Mononuclear cell (primary cell): Measurements from ENCODE around the gene CCDC6. TPM values are rescaled to one million over a fixed set of nuclear protein-coding genes. Genes with fewer than 3 reads are reported as not detected.
"Not testable (repeated sequence)": the region's sequence is repeated elsewhere in the genome, so short reads cannot be mapped to it uniquely, and the experiment has no call there.

Experiments used
- H3K27me3 ChIP-seq: 2 replicates; pipeline ENCODE4 v1.6.0; 2011; ENCODE audit warnings: low read length, control low read depth; ENCODE audit not compliant: insufficient read depth
- H3K4me1 ChIP-seq: 2 replicates; pipeline ENCODE4 v1.5.1; 2011; ENCODE audit warnings: mild to moderate bottlenecking, low read length, control low read depth; ENCODE audit not compliant: insufficient read depth
- H3K4me3 ChIP-seq: 2 replicates; pipeline ENCODE4 v1.5.1; 2011; ENCODE audit warnings: mild to moderate bottlenecking, low read length, moderate library complexity
- H3K9me3 ChIP-seq: 2 replicates; pipeline ENCODE4 v1.5.1; 2011; ENCODE audit warnings: low read depth, mild to moderate bottlenecking, control low read depth, low read length
- total RNA-seq: library from RNA; depleted of rRNA; stranded (reverse); fragments of >200 nt; gene quantifications from one replicate; pipeline ENCODE4 v1.2.3, GENCODE V29; 2012

Gene CCDC6
- total RNA-seq, 1 donor, result 32.0 TPM

GRCh38 chr10:59880019-59880717 lies 26.2 kb downstream of the CCDC6 start:
- Histone ChIP-seq H3K27me3 (no peaks in the 10 kb centered on the region), H3K4me1 (peaks cover 41% of the 10 kb centered on the region), H3K4me3 (no peak overlapping the region), H3K9me3 (no peaks in the 10 kb centered on the region)

- no peaks in the 10 kb centered on the region for H3K27me3 ChIP-seq
- no peaks in the 10 kb centered on the region for H3K9me3 ChIP-seq
- H3K4me3 ChIP-seq, result no peak overlapping the region
- peaks cover 36% of the 10 kb centered on the region for H3K4me1 ChIP-seq
These were observed 26.9 kb downstream of the CCDC6 start for GRCh38 chr10:59879363-59879913.

DNA sequence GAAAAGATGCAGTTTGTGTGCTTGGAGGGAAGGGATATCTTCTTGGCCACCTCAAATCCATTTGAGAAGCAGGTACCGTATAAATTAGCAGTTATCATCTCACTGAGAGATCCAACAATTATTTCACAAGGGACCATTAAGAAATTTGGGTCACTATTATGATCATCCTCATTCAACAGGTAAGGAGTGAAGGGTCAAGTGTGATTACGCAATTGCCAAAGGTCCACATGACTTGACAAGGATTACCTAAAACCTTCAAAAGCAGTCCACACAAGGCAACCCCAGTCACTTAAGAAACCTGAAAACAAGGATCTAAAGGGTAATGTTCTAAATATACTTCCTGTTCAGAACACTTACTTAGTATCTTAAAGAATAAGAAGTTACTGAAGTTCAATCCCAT lies 27.4 kb downstream of the CCDC6 start:
- H3K9me3 ChIP-seq, result no peaks in the 10 kb centered on the region
- H3K27me3 ChIP-seq, result no peaks in the 10 kb centered on the region
- H3K4me3 ChIP-seq, result no peak overlapping the region
- peaks cover 35% of the 10 kb centered on the region for H3K4me1 ChIP-seq

DNA sequence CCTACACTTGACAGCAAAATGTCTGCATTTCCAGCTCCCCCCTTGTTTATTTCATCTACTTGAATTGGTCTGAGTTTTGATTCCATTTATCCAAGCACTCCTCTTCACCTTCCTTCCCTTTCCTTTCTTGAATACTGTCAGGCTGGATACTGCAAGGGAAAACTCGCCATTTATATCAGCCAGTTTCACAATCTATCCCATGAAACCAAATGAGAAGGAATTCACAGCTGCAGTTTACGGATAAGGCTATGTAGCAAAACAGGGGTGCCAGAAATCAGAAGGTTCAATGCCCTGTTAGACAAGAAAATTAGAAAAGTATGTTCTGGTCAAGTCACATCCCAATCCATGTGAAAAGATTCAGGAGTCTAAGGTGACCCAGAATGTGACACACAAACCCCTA lies 28.1 kb downstream of the CCDC6 start:
- Histone ChIP-seq H3K4me1 (peaks cover 38% of the 10 kb centered on the region), H3K4me3 (no peak overlapping the region), H3K9me3 (no peaks in the 10 kb centered on the region), H3K27me3 (no peaks in the 10 kb centered on the region)

DNA sequence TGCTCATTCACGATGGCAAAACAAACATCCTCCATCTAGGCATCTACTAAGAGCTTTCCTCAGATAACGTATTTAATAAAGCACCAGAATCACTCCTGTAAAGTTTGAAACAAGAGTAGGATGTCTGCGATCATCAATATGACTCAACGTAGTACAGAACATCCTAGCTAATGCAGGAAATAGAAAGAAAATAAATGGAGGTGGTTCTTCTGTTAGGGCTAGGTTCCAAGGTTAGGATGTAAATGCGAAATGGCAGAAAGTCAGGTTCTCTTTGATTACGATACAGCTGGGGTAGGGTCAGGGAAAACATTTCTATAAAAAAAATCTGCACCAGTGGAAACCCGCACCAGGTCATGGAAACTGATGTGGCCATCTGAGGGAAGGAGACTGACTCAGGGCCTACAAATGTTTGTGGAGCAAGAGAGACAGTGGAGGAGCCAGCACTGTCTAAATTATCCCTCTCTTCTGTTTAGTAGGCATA lies 29.1 kb downstream of the CCDC6 start:
- Histone ChIP-seq H3K9me3 (no peaks in the 10 kb centered on the region), H3K4me1 (peaks cover 47% of the 10 kb centered on the region), H3K27me3 (no peaks in the 10 kb centered on the region), H3K4me3 (no peak overlapping the region)

- no peaks in the 10 kb centered on the region for H3K9me3 ChIP-seq
- no peak overlapping the region for H3K4me3 ChIP-seq
- no peaks in the 10 kb centered on the region for H3K27me3 ChIP-seq
- H3K4me1 ChIP-seq, result peaks cover 49% of the 10 kb centered on the region
These were observed 29.7 kb downstream of the CCDC6 start for GRCh38 chr10:59876695-59877094.

- H3K4me3 ChIP-seq, result not testable (repeated sequence)
- peaks cover 45% of the 10 kb centered on the region for H3K4me1 ChIP-seq
These were observed 30.1 kb downstream of the CCDC6 start for GRCh38 chr10:59876208-59876607.

DNA sequence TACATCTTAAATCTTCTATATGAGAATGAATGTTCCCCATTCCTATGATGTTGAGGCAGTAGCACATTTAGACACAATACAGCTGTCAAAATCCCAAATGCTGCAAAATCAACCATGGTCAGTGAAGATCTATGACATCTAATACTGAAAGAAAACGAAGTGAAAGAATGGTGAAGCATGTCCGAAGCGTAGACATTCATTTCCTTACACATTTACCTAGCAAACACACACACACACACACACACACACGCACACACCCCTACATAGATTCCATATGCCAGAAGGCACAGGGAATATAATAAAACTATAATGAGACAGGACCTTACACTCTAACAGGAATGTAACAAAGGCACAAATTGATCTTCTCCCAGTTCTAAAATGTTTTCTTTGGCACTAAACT lies 32.5 kb downstream of the CCDC6 start:
- Histone ChIP-seq H3K27me3 (no peaks in the 10 kb centered on the region), H3K4me1 (peaks cover 25% of the 10 kb centered on the region), H3K9me3 (no peaks in the 10 kb centered on the region), H3K4me3 (no peak overlapping the region)

More at GRCh38 chr10:59876208-59876607, 30.1 kb downstream of the CCDC6 start:
- not testable (repeated sequence) for H3K9me3 ChIP-seq, H3K27me3 ChIP-seq

- Histone ChIP-seq H3K9me3 (no peaks in the 10 kb centered on the region), H3K4me1 (peaks cover 31% of the 10 kb centered on the region), H3K4me3 (no peak overlapping the region), H3K27me3 (no peaks in the 10 kb centered on the region)
These were observed 33.4 kb downstream of the CCDC6 start for GRCh38 chr10:59872892-59873463.

- no peak overlapping the region for H3K4me3 ChIP-seq
- peaks cover 40% of the 10 kb centered on the region for H3K4me1 ChIP-seq
- no peaks in the 10 kb centered on the region for H3K27me3 ChIP-seq
- no peaks in the 10 kb centered on the region for H3K9me3 ChIP-seq
These were observed 36.2 kb downstream of the CCDC6 start for GRCh38 chr10:59870152-59870551.

DNA sequence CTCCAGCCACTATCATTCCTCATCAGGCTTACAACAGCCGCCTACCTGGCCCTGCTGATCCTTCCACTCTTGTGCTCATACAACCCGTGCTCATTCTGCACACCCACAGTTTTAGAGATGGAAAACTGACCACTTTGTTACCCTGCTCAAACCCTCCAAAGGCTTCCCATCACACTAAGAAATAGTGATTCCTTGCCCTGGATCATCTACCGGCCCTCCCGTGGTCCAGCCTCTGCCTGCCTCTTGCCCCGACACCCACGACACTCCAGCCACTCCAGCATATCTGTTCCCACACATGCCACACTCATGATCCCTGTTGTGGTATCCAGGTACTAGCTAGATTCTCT lies 36.8 kb downstream of the CCDC6 start:
- no peak overlapping the region for H3K4me3 ChIP-seq
- peaks cover 42% of the 10 kb centered on the region for H3K4me1 ChIP-seq
- no peaks in the 10 kb centered on the region for H3K27me3 ChIP-seq
- no peaks in the 10 kb centered on the region for H3K9me3 ChIP-seq

DNA sequence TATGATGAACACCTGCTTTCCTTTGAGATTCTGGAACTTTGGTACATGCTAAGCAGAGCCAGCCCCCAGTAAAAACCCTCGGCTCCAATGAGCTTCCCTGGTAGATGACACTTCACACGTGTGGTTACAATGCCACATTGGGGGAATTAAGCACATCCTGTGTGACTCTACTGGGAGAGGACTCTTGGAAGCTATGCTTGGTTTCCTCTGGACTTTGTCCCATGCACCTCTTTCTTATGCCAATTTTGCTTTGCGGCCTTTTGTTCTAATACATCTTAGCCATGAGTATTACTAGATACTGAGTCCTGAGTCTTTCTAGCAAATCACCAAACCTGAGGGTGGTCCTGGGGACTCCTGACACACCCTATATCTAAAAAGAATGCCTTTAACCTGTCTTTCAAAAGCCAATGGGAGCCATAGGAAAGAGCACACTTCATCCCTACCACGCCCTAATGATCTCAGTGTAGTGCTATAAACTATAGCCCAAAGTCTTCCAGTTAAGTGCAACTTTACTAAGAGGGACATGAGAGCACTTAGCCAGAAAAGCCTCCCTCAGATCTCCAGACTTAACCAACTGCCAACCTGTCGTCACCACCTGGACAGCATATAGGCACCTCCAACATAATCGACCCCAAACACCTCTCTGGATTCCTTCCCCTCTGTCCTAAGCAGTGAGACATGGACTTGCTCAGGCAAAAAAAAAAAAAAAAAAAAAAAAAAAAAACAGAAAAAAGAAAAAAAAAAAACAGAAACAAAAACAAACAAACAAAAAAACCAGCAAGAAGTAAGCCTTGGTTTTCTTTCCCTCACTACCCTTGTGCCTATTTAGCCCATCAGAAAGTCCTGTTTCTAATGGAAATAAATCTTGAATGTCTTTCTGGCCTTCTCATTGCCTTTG lies 37.4 kb downstream of the CCDC6 start:
- no peak overlapping the region for H3K4me3 ChIP-seq
- H3K9me3 ChIP-seq, result no peaks in the 10 kb centered on the region
- no peaks in the 10 kb centered on the region for H3K27me3 ChIP-seq
- H3K4me1 ChIP-seq, result peaks cover 40% of the 10 kb centered on the region

- Histone ChIP-seq H3K9me3 (no peaks in the 10 kb centered on the region), H3K4me3 (no peak overlapping the region), H3K27me3 (no peaks in the 10 kb centered on the region), H3K4me1 (peaks cover 30% of the 10 kb centered on the region)
These were observed 38.8 kb downstream of the CCDC6 start for GRCh38 chr10:59867590-59867989.

- Histone ChIP-seq H3K27me3 (no peaks in the 10 kb centered on the region), H3K9me3 (no peaks in the 10 kb centered on the region), H3K4me1 (peaks cover 24% of the 10 kb centered on the region), H3K4me3 (no peak overlapping the region)
These were observed 41.3 kb downstream of the CCDC6 start for GRCh38 chr10:59865101-59865500.
